Gastroesophageal sphincter (tissue), 3 donors: ENCODE measurements around the gene IER2.

Experiments
- EP300 ChIP-seq: sonication (generic); formaldehyde crosslinking; IDR thresholded peaks from one replicate; pipeline ENCODE4 v1.6.1; 2017; ENCODE audit warnings: antibody characterized with exemption, mild to moderate bottlenecking
- POLR2A ChIP-seq, 2 donors: fragments of 450-650 bp; IDR thresholded peaks; one replicate each; pipeline ENCODE4 v1.6.1; 2017; ENCODE audit warnings: antibody characterized with exemption in 2 of 2, mild to moderate bottlenecking in 2 of 2, moderate library complexity in 1 of 2
- TF ChIP-seq, protein P1 (sequence below), 4 experiments: fragments of 200-600 bp in 2 of 4; fragments of 450-650 bp in 2 of 4; sonication (generic) in 1 of 4; IDR thresholded peaks; one replicate each; pipeline ENCODE4 v1.5.1; 2017 to 2019; ENCODE audit warnings: antibody characterized with exemption in 4 of 4, mild to moderate bottlenecking in 2 of 4, moderate library complexity in 2 of 4

DNA sequence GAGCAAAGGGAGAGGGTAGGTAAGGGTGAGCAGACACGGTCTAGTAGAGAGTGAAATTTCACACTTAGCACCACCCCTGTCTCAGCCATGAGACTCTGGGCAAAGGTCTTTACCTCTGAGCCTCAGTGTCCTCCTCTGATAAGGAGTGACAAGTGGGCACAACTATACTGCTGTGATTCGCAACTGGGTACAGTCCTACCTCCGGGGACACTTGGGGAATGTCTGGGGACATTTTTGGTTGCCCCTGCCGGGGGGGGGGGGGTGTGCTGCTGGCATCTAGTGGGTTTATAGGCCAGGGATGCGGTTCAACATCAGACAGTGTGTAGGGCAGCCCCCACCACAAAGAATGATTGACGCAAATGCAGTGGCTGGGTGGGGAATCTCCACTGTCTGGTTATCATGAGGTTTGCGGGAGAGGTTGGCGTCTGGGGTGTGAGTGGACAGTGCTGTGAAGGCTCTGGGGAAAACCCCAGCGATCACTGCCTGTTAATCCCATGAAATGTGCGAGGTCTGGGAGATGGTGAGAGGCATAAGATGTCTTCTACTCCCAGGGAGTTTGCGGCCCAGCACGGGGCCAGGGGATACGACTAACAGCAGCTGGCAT, 27.8 kb upstream of the IER2 start:
- TF ChIP-seq EP300 (no peak), POLR2A (IDR thresholded peaks at IDR 0.05) (no peak)
- TF ChIP-seq, protein P1, sequence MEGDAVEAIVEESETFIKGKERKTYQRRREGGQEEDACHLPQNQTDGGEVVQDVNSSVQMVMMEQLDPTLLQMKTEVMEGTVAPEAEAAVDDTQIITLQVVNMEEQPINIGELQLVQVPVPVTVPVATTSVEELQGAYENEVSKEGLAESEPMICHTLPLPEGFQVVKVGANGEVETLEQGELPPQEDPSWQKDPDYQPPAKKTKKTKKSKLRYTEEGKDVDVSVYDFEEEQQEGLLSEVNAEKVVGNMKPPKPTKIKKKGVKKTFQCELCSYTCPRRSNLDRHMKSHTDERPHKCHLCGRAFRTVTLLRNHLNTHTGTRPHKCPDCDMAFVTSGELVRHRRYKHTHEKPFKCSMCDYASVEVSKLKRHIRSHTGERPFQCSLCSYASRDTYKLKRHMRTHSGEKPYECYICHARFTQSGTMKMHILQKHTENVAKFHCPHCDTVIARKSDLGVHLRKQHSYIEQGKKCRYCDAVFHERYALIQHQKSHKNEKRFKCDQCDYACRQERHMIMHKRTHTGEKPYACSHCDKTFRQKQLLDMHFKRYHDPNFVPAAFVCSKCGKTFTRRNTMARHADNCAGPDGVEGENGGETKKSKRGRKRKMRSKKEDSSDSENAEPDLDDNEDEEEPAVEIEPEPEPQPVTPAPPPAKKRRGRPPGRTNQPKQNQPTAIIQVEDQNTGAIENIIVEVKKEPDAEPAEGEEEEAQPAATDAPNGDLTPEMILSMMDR (IDR thresholded peaks at IDR 0.05) = no peak
